KOPT-K1 (cell line): ENCODE measurements around the gene CCDC91.
"Not testable (repeated sequence)": the region's sequence is repeated elsewhere in the genome, so short reads cannot be mapped to it uniquely, and the experiment has no call there.

ENCODE experiments used
- H3K27ac ChIP-seq: fragments of 200-600 bp; sonication (generic); 2 replicates; pipeline ENCODE4 v1.5.1; 2016; ENCODE audit warnings: antibody characterized with exemption, mild to moderate bottlenecking, low read depth, low read length; ENCODE audit not compliant: poor library complexity, severe bottlenecking
- H3K36me3 ChIP-seq: fragments of 200-600 bp; sonication (generic); 2 replicates; pipeline ENCODE4 v1.5.1; 2017; ENCODE audit warnings: antibody characterized with exemption, mild to moderate bottlenecking, low read length, moderate library complexity; ENCODE audit not compliant: insufficient read depth
- H3K9me3 ChIP-seq: fragments of 200-600 bp; sonication (generic); 2 replicates; pipeline ENCODE4 v1.5.1; 2017; ENCODE audit warnings: antibody characterized with exemption, low read length, mild to moderate bottlenecking; ENCODE audit not compliant: insufficient read depth, poor library complexity, severe bottlenecking

The CCDC91 gene

GRCh38 chr12:28235015-28235414 is 44.8 kb downstream of the CCDC91 start:
- Histone ChIP-seq H3K36me3 (no peaks in the 10 kb centered on the region), H3K27ac (no peak overlapping the region), H3K9me3 (no peaks in the 10 kb centered on the region)

- Histone ChIP-seq H3K9me3 (no peaks in the 10 kb centered on the region), H3K27ac (no peak overlapping the region)
Measured at GRCh38 chr12:28235985-28236384, 45.7 kb downstream of the CCDC91 start.

GRCh38 chr12:28237423-28237822 is 47.2 kb downstream of the CCDC91 start:
- H3K9me3 ChIP-seq = no peaks in the 10 kb centered on the region
- H3K27ac ChIP-seq = no peak overlapping the region
- no peaks in the 10 kb centered on the region for H3K36me3 ChIP-seq

More at GRCh38 chr12:28235985-28236384, 45.7 kb downstream of the CCDC91 start:
- H3K36me3 ChIP-seq = no peaks in the 10 kb centered on the region

GRCh38 chr12:28239918-28240317 is 49.7 kb downstream of the CCDC91 start:
- H3K9me3 ChIP-seq = no peaks in the 10 kb centered on the region
- no peak overlapping the region for H3K27ac ChIP-seq
- H3K36me3 ChIP-seq = no peaks in the 10 kb centered on the region

- no peaks in the 10 kb centered on the region for H3K36me3 ChIP-seq
- H3K27ac ChIP-seq = no peak overlapping the region
- H3K9me3 ChIP-seq = no peaks in the 10 kb centered on the region
Measured at GRCh38 chr12:28240853-28241252, 50.6 kb downstream of the CCDC91 start.

- Histone ChIP-seq H3K27ac (no peak overlapping the region), H3K9me3 (no peaks in the 10 kb centered on the region), H3K36me3 (no peaks in the 10 kb centered on the region)
Measured at GRCh38 chr12:28242129-28242495, 51.9 kb downstream of the CCDC91 start.

GRCh38 chr12:28242496-28243309 is 52.4 kb downstream of the CCDC91 start:
- no peaks in the 10 kb centered on the region for H3K9me3 ChIP-seq
- H3K27ac ChIP-seq = no peak overlapping the region
- no peaks in the 10 kb centered on the region for H3K36me3 ChIP-seq

- Histone ChIP-seq H3K27ac (no peak overlapping the region), H3K9me3 (no peaks in the 10 kb centered on the region), H3K36me3 (no peaks in the 10 kb centered on the region)
Measured at GRCh38 chr12:28243310-28243633, 53.0 kb downstream of the CCDC91 start.

- Histone ChIP-seq H3K36me3 (no peaks in the 10 kb centered on the region), H3K27ac (no peak overlapping the region), H3K9me3 (no peaks in the 10 kb centered on the region)
Measured at GRCh38 chr12:28247806-28248205, 57.5 kb downstream of the CCDC91 start.

GRCh38 chr12:28248555-28249145 is 58.4 kb downstream of the CCDC91 start:
- H3K27ac ChIP-seq = no peak overlapping the region
- no peaks in the 10 kb centered on the region for H3K9me3 ChIP-seq
- no peaks in the 10 kb centered on the region for H3K36me3 ChIP-seq

- no peaks in the 10 kb centered on the region for H3K36me3 ChIP-seq
- no peak overlapping the region for H3K27ac ChIP-seq
- H3K9me3 ChIP-seq = no peaks in the 10 kb centered on the region
Measured at GRCh38 chr12:28253161-28253641, 62.9 kb downstream of the CCDC91 start.

GRCh38 chr12:28257411-28257810 is 67.2 kb downstream of the CCDC91 start:
- Histone ChIP-seq H3K9me3 (no peaks in the 10 kb centered on the region), H3K27ac (no peak overlapping the region), H3K36me3 (peaks cover 11% of the 10 kb centered on the region; the same call in 1 of the 2 replicates)

GRCh38 chr12:28258998-28259397 is 68.7 kb downstream of the CCDC91 start:
- H3K36me3 ChIP-seq = peaks cover 11% of the 10 kb centered on the region; the same call in 1 of the 2 replicates
- no peak overlapping the region for H3K27ac ChIP-seq
- no peaks in the 10 kb centered on the region for H3K9me3 ChIP-seq

- Histone ChIP-seq H3K9me3 (peaks cover 2% of the 10 kb centered on the region), H3K36me3 (peaks cover 11% of the 10 kb centered on the region; the same call in 1 of the 2 replicates), H3K27ac (no peak overlapping the region)
Measured at GRCh38 chr12:28265435-28266042, 75.3 kb downstream of the CCDC91 start.

GRCh38 chr12:28267920-28268607 is 77.8 kb downstream of the CCDC91 start:
- not testable (repeated sequence) for H3K27ac ChIP-seq, H3K36me3 ChIP-seq
- H3K9me3 ChIP-seq = peaks cover 22% of the 10 kb centered on the region
